Keratinocyte (primary cell): ENCODE results near the gene FBXO47.

Experiments
- EZH2 ChIP-seq: IDR thresholded peaks from one replicate; pipeline ENCODE4 v1.6.1; 2012; ENCODE audit warnings: inconsistent platforms, mild to moderate bottlenecking, low read length, moderate library complexity
- TF ChIP-seq, protein P1 (sequence below), 3 experiments: IDR thresholded peaks in 1 of 3; conservative IDR thresholded peaks in 1 of 3; optimal IDR thresholded peaks in 1 of 3; 2 replicates in 2 of 3; 3 replicates in 1 of 3; pipeline versions ENCODE3 to v1.5.1; 2011; ENCODE audit warnings: low read length in 3 of 3, mild to moderate bottlenecking in 3 of 3, moderate library complexity in 2 of 3, control low read depth in 1 of 3, inconsistent platforms in 1 of 3; ENCODE audit not compliant: insufficient read depth in 2 of 3; ENCODE audit errors: extremely low read depth in 1 of 3

- TF ChIP-seq, protein P1, sequence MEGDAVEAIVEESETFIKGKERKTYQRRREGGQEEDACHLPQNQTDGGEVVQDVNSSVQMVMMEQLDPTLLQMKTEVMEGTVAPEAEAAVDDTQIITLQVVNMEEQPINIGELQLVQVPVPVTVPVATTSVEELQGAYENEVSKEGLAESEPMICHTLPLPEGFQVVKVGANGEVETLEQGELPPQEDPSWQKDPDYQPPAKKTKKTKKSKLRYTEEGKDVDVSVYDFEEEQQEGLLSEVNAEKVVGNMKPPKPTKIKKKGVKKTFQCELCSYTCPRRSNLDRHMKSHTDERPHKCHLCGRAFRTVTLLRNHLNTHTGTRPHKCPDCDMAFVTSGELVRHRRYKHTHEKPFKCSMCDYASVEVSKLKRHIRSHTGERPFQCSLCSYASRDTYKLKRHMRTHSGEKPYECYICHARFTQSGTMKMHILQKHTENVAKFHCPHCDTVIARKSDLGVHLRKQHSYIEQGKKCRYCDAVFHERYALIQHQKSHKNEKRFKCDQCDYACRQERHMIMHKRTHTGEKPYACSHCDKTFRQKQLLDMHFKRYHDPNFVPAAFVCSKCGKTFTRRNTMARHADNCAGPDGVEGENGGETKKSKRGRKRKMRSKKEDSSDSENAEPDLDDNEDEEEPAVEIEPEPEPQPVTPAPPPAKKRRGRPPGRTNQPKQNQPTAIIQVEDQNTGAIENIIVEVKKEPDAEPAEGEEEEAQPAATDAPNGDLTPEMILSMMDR (optimal IDR thresholded peaks at IDR 0.05 in 1 of 3, IDR thresholded peaks at IDR 0.05 in 1 of 3, conservative IDR thresholded peaks at IDR 0.05 in 1 of 3; ENCODE audit: extremely low read depth in 1 of 3, insufficient read depth in 2 of 3, low read length in 3 of 3) = no peak
- no peak for TF ChIP-seq EZH2
Measured at GRCh38 chr17:39011907-39012468, 44.8 kb upstream of the FBXO47 start.
